PC-3 (cell line): Measurements from ENCODE around the gene ANKRD1. TPM values are rescaled to one million over a fixed set of nuclear protein-coding genes. Genes with fewer than 3 reads are reported as not detected.

Experiments used
- ATAC-seq: fragments of 200-7000 bp; cut with Tn5 transposase; 2 replicates; pipeline ENCODE4 v1.9.1; 2020; ENCODE audit warnings: mild to moderate bottlenecking, moderate library complexity
- BruUV-seq: library from RNA; stranded (reverse); fragments of 400-500 nt; replicated peaks from 2 replicates; lab custom pipeline; 2021; lab: Mats Ljungman, UMichigan
- CTCF ChIA-PET: fragments of 300-600 bp; sonication (Branson Sonifier 250); formaldehyde crosslinking; loops from one replicate; lab custom pipeline; 2022; ENCODE audit warnings: antibody characterized with exemption; lab: Charles Lee
- POLR2A ChIA-PET: fragments of 300-600 bp; sonication (Branson Sonifier 250); formaldehyde crosslinking; loops from one replicate; lab custom pipeline; 2022; ENCODE audit warnings: antibody characterized with exemption; ENCODE audit not compliant: unreplicated experiment; lab: Charles Lee
- DNase-seq: peaks from one replicate; pipeline ENCODE4 v3.0.0-alpha.2; 2015
- H2AFZ ChIP-seq: fragments of 300-600 bp; sonication (generic); 2 replicates; pipeline ENCODE4 v1.6.0; 2016; ENCODE audit warnings: antibody characterized with exemption, low read length
- H3F3A ChIP-seq: fragments of 300-600 bp; sonication (generic); one replicate; pipeline ENCODE4 v1.6.0; 2017; ENCODE audit warnings: antibody characterized with exemption, low read length, control low read depth, mild to moderate bottlenecking; ENCODE audit not compliant: unreplicated experiment
- H3K27ac ChIP-seq: fragments of 300-600 bp; sonication (generic); 2 replicates; pipeline ENCODE4 v1.5.1; 2016; ENCODE audit warnings: mild to moderate bottlenecking, low read length
- H3K27me3 ChIP-seq: fragments of 300-600 bp; sonication (generic); 2 replicates; pipeline ENCODE4 v1.6.1; 2016; ENCODE audit warnings: low read length, mixed read lengths
- H3K36me3 ChIP-seq: fragments of 300-600 bp; sonication (generic); 2 replicates; pipeline ENCODE4 v1.6.1; 2016; ENCODE audit warnings: low read depth, mixed run types, low read length, mixed read lengths
- H3K4me1 ChIP-seq: fragments of 300-600 bp; sonication (generic); 2 replicates; pipeline ENCODE4 v1.5.1; 2016; ENCODE audit warnings: low read length; ENCODE audit not compliant: insufficient read depth
- H3K4me2 ChIP-seq: fragments of 300-600 bp; sonication (generic); 2 replicates; pipeline ENCODE4 v1.6.0; 2016; ENCODE audit warnings: low read length
- H3K4me3 ChIP-seq: fragments of 300-600 bp; sonication (generic); 2 replicates; pipeline ENCODE4 v1.5.1; 2016; ENCODE audit warnings: mild to moderate bottlenecking, low read length, mixed read lengths
- H3K79me2 ChIP-seq: fragments of 300-600 bp; sonication (generic); 2 replicates; pipeline ENCODE4 v1.6.1; 2017; ENCODE audit warnings: low read length, mixed read lengths
- H3K9ac ChIP-seq: fragments of 300-600 bp; sonication (generic); 2 replicates; pipeline ENCODE4 v1.6.0; 2016; ENCODE audit warnings: mild to moderate bottlenecking, low read length
- H3K9me2 ChIP-seq: fragments of 300-600 bp; sonication (generic); replicated peaks from 2 replicates; pipeline ENCODE4 v1.6.1; 2016; ENCODE audit warnings: mixed run types, low read length, mixed read lengths
- H3K9me3 ChIP-seq: fragments of 300-600 bp; sonication (generic); 2 replicates; pipeline ENCODE4 v1.6.1; 2016; ENCODE audit warnings: low read length, mixed read lengths
- H4K20me1 ChIP-seq: fragments of 300-600 bp; sonication (generic); 2 replicates; pipeline ENCODE4 v1.6.1; 2016; ENCODE audit warnings: low read length, mixed read lengths
- EZH2 ChIP-seq: fragments of 300-600 bp; sonication (generic); IDR thresholded peaks from one replicate; pipeline ENCODE4 v1.6.1; 2017; ENCODE audit warnings: antibody characterized with exemption, mild to moderate bottlenecking, low read length; ENCODE audit not compliant: unreplicated experiment
- EZH2phosphoT487 ChIP-seq: fragments of 300-600 bp; sonication (generic); IDR thresholded peaks from 2 replicates; pipeline ENCODE4 v1.6.1; 2018; ENCODE audit warnings: mild to moderate bottlenecking, antibody characterized with exemption, low read length, borderline replicate concordance
- intact Hi-C: fragments of 100-400 bp; cut with micrococcal nuclease; formaldehyde crosslinking; loops from 2 replicates; pipeline ENCODE4 v1.9.0; 2023
- total RNA-seq: library from RNA; depleted of rRNA; stranded (reverse); fragments of >200 nt; gene quantifications from 2 replicates; pipeline ENCODE4 v1.2.3, GENCODE V29; 2014
- TF ChIP-seq, protein P1 (sequence below): fragments of 300-600 bp; sonication (generic); conservative IDR thresholded peaks from 2 replicates; pipeline ENCODE4 v1.5.1; 2017; ENCODE audit warnings: antibody characterized with exemption, low read depth, mild to moderate bottlenecking, low read length

Gene ANKRD1
- total RNA-seq, 1 experiment from 2014 or later, result 2.8 TPM

DNA sequence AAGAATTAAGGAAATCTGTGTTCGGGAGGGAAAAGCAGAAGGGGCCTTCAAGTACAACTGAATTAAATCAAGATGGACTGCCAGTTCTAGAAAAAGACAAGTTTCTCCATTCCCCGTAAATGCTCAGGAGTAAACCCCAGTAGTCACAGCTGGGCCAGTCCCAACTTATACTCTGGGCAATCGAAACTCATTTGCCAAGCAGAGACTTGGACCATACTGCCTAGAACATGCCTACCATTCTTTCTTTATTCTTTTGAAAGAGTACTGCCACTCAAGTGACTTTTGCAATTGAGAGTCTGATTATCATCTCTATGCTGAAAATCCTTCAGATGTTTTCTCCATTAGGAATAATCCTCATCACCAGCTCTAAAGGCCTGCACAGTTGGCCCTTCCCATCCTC is 27.7 kb downstream of the ANKRD1 start:
- Histone ChIP-seq H3K36me3 (peaks cover 13% of the 10 kb centered on the region), H3F3A (no peaks in the 10 kb centered on the region), H3K27ac (no peak overlapping the region), H3K79me2 (no peaks in the 10 kb centered on the region), H3K4me2 (no peak overlapping the region), H3K27me3 (no peaks in the 10 kb centered on the region), H4K20me1 (0 out of 2 replicates have a peak, but pooled peaks cover 1% of the 10 kb centered on the region), H3K9me2 (no peaks in the 10 kb centered on the region), H3K9ac (no peak overlapping the region), H3K4me1 (peaks cover 19% of the 10 kb centered on the region), H3K4me3 (no peak overlapping the region), H3K9me3 (no peaks in the 10 kb centered on the region), H2AFZ (no peak overlapping the region)
- intact Hi-C loops, result no loop called here
- CTCF ChIA-PET, result no interaction called here
- DNase-seq (no peak), ATAC-seq (no peak)
- TF ChIP-seq, protein P1, sequence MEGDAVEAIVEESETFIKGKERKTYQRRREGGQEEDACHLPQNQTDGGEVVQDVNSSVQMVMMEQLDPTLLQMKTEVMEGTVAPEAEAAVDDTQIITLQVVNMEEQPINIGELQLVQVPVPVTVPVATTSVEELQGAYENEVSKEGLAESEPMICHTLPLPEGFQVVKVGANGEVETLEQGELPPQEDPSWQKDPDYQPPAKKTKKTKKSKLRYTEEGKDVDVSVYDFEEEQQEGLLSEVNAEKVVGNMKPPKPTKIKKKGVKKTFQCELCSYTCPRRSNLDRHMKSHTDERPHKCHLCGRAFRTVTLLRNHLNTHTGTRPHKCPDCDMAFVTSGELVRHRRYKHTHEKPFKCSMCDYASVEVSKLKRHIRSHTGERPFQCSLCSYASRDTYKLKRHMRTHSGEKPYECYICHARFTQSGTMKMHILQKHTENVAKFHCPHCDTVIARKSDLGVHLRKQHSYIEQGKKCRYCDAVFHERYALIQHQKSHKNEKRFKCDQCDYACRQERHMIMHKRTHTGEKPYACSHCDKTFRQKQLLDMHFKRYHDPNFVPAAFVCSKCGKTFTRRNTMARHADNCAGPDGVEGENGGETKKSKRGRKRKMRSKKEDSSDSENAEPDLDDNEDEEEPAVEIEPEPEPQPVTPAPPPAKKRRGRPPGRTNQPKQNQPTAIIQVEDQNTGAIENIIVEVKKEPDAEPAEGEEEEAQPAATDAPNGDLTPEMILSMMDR, result no peak
- TF ChIP-seq EZH2, result no peak
- no peak for TF ChIP-seq EZH2phosphoT487
- POLR2A ChIA-PET, result no interaction called here
- BruUV-seq, result no TSS peak

DNA sequence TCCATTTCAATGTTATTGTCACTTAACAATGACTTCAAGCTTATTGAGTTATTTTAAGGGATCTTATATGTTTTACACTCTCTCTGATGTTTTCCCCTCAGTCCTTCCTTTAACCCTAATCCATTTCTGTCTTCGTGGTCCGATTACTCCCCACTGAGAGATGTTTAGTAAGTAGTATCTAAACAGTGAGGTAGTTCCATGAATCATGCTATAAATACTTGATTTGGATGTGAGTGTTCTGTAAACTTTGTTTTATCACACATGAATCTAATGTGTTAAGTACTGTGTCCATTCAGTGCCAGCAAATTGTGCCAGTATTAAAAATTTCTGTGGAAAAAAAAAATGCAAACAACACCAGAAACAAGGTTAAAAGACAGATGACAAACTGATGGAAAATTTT is 30.5 kb downstream of the ANKRD1 start:
- ChIA-PET POLR2A (no interaction called here), CTCF (no interaction called here)
- H3K4me3 ChIP-seq, result no peak overlapping the region
- peak; percentile 49 for ATAC-seq
- H3K4me2 ChIP-seq, result peak overlapping the region; percentile 12; the same call in 1 of the 2 replicates
- no peak overlapping the region for H2AFZ ChIP-seq
- TF ChIP-seq, protein P1, result no peak
- TF ChIP-seq EZH2 (no peak), EZH2phosphoT487 (no peak)
- peak; percentile 48 for DNase-seq
- intact Hi-C loops, result no loop called here
- H3F3A ChIP-seq, result no peaks in the 10 kb centered on the region
- H3K9me2 ChIP-seq, result no peaks in the 10 kb centered on the region
- no TSS peak for BruUV-seq
- H3K27me3 ChIP-seq, result no peaks in the 10 kb centered on the region
- 0 out of 2 replicates have a peak, but pooled peaks cover 5% of the 10 kb centered on the region for H4K20me1 ChIP-seq
- H3K27ac ChIP-seq, result peak overlapping the region; percentile 47
- no peak overlapping the region for H3K9ac ChIP-seq
- H3K79me2 ChIP-seq, result no peaks in the 10 kb centered on the region
- no peaks in the 10 kb centered on the region for H3K9me3 ChIP-seq
- peaks cover 40% of the 10 kb centered on the region for H3K4me1 ChIP-seq
- peaks cover 21% of the 10 kb centered on the region for H3K36me3 ChIP-seq

DNA sequence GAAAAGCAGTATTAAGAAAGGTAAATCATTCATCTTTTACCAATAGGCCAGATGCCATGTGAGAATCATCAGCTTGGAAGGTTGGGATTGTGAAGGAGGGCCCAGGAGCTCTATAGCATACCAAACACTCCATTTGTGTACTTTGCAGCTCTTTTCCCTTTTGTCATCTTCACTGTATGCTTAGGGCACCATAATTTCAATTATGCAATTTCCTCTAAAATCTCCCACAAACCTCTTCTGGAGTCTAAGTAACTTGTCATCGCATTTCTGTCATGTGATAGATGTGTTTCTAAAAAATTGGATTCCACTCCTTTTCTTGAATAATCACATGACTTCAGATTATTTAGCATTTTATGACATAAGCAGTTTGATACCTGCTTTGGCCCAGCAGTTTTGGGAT is 31.3 kb downstream of the ANKRD1 start:
- Histone ChIP-seq H3K4me2 (no peak overlapping the region; the same call in 1 of the 2 replicates), H3K27ac (peak overlapping the region; percentile 47), H3K9me3 (no peaks in the 10 kb centered on the region), H3F3A (no peaks in the 10 kb centered on the region), H3K9ac (no peak overlapping the region), H2AFZ (no peak overlapping the region), H4K20me1 (0 out of 2 replicates have a peak, but pooled peaks cover 5% of the 10 kb centered on the region), H3K4me3 (no peak overlapping the region), H3K79me2 (no peaks in the 10 kb centered on the region), H3K27me3 (no peaks in the 10 kb centered on the region), H3K9me2 (no peaks in the 10 kb centered on the region), H3K36me3 (peaks cover 21% of the 10 kb centered on the region), H3K4me1 (peaks cover 47% of the 10 kb centered on the region)
- BruUV-seq, result no TSS peak
- ATAC-seq, result no peak
- intact Hi-C loops, result loop anchor here (5.0 kb wide), 1 partner anchor 273 kb away; no protein-coding TSS in a partner anchor
- POLR2A ChIA-PET, result no interaction called here
- no peak for DNase-seq
- CTCF ChIA-PET, result no interaction called here
- TF ChIP-seq, protein P1, result no peak
- TF ChIP-seq EZH2 (no peak), EZH2phosphoT487 (no peak)
